Stomach smooth muscle (tissue), 2 donors: ENCODE data around the gene HOXA4.
A peak's percentile ranks its signal among the peaks of the same experiment; 100 is the strongest.

Experiments used
- H3K27ac ChIP-seq: one replicate; pipeline ENCODE4 v1.7.0; 2013; ENCODE audit warnings: mild to moderate bottlenecking, low read length, inconsistent platforms
- H3K27me3 ChIP-seq, 2 donors: one replicate each; pipeline ENCODE4 v1.7.0; 2013; ENCODE audit warnings: low read length in 2 of 2; ENCODE audit not compliant: insufficient read depth in 2 of 2, control insufficient read depth in 1 of 2
- H3K36me3 ChIP-seq, 2 donors: one replicate each; pipeline ENCODE4 v1.7.0; 2013; ENCODE audit warnings: low read length in 2 of 2; ENCODE audit not compliant: control insufficient read depth in 2 of 2, insufficient read depth in 2 of 2
- H3K4me1 ChIP-seq: one replicate; pipeline ENCODE4 v1.7.0; 2013; ENCODE audit warnings: low read length; ENCODE audit not compliant: control insufficient read depth, insufficient read depth
- H3K4me3 ChIP-seq, 2 donors: one replicate each; pipeline ENCODE4 v1.7.0; 2013; ENCODE audit warnings: low read length in 2 of 2
- H3K9ac ChIP-seq, 2 donors: one replicate each; pipeline ENCODE4 v1.7.0; 2013; ENCODE audit warnings: low read length in 2 of 2, mild to moderate bottlenecking in 1 of 2
- H3K9me3 ChIP-seq, 2 donors: one replicate each; pipeline ENCODE4 v1.7.0; 2013; ENCODE audit warnings: low read length in 2 of 2; ENCODE audit not compliant: control insufficient read depth in 2 of 2
- donor health status: healthy.
- donor health status: Pancreatic carcinoma.

Gene HOXA4

DNA sequence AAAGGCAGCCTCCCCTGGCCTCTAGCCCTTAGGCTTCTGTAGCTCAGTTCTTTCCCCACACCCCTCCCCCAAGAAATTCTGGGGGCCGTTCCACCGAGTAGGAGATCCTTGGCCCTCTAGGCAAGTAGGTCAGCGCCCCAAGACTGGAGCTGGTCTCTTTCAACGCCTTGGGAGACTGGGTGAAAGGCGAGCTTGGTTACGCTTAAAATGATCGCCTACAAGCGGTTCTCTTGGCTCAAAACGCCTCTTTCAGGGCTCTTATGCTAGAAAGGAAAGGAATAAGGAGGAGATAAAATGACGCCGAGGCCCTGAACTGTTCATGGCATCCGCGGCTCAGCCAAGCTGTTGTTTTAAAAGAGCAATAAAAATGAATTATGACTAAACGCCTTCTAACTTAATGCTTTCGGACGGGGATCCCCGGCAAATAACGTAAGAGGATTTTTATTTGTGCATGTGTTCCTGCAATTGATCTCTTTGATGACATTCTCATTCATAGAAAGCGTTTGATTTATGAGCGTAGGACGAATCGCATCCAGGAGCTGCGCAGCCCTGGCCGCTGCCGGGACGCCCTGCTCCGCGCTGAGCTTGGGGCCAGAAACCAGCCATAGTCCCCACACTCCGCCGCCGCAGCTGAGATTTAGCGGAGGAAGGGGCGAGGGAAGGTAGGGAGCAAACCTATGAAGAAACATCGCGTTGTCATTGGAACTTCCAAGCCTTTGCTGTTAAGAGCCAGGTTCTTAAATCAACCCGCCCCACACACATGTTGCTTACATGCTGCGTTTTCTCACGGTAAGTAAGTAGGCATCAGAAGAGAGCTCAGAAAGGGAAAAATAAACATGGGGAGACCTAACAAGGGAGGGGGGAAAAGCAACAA lies 31.7 kb downstream of the HOXA4 start:
- peak overlapping the region; percentile 97 for H3K27ac ChIP-seq
- H3K9me3 ChIP-seq: no peaks in the 10 kb centered on the region
- H3K27me3 ChIP-seq: no peaks in the 10 kb centered on the region

DNA sequence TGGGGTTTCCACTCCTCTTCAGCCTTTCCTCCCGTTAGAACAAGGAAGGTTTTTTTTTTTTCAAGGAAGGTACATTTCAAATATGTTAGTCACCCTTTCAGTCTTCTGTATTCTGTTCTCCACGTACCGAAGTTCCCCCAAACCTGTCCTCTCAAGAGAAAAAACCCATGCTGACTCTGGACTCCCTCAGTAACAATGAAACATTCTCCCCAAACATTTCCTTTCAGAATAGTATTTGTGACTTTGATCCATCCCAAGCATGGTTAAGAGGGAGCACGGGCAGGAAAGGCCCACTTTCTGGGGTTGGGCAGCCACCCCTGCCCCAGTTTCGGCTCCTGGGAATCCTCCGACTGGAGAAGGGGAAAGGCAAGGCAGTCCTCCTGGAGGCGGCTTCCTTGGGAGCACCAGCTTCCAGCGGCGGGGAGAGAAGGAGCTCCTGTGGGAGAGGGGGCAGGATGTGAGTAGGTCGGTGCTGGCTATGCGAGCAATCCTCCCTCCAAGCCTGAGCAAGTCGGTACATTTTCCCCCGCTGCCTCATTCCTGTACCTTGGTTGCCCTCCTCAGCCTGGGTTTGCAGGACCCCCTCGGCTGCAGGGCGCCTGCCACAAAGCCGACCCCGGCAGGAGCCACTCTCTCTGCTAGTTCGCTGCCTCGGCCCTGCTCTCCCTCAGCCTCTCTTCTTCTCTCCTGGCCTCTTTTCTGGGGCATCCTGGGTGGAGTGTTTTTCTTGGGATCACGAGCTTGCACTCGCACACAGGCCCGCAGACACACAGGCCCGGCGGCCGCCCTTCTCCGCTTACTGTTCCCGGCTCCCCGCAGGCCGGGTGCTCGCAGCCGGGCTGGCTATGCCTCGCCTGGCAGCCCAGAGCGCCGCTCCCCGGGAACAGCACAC lies 32.6 kb downstream of the HOXA4 start:
- Histone ChIP-seq H3K27ac (peak overlapping the region; percentile 97), H3K9ac (peak overlapping the region; percentile 92 to 94), H3K36me3 (no peaks in the 10 kb centered on the region), H3K4me3 (peak overlapping the region; percentile 96 to 97), H3K4me1 (peaks cover 20% of the 10 kb centered on the region), H3K27me3 (no peaks in the 10 kb centered on the region), H3K9me3 (no peaks in the 10 kb centered on the region)

More for the DNA sequence above, 31.7 kb downstream of the HOXA4 start:
- H3K4me1 ChIP-seq: peaks cover 24% of the 10 kb centered on the region
- H3K36me3 ChIP-seq: no peaks in the 10 kb centered on the region
- peak overlapping the region; percentile 92 to 94 for H3K9ac ChIP-seq
- H3K4me3 ChIP-seq: peak overlapping the region; percentile 96 to 97

DNA sequence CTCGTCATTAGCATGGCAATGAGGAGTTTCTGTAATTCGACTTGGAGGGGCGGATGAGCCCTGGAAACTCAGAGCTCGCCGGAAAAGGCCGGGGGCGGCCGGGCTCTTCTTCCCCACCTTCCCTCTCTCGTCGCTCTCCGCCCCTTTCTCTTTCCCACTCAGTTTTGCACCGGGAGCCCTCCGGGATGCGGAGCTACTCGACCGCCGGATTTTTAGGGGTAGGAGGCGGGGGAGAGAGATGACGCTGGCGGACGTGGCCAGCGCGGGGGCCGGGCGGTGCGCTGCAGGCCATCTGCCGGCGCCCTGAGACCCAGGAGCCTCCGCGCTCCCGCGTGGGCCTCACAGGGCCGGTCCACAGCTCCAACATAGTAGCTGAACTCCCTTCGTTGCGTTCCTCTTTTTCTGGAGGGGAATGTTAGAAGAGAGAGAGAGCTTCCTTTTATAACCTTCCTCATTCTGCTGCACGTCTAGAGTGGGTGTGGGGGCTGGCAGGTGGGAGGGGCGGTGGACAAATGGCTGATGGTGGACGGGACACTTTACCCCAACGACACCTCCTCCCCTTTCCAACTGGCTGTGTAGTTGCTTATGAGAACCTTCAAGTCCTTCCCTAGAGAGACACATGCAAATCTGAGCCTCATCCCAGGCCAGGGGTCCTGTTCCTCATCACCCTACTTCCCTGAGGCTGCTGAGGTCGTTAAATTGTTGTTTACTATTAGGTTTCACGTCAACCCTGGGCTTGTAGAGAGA lies 33.6 kb downstream of the HOXA4 start:
- H3K27ac ChIP-seq: peak overlapping the region; percentile 97
- no peaks in the 10 kb centered on the region for H3K9me3 ChIP-seq
- H3K4me1 ChIP-seq: peaks cover 20% of the 10 kb centered on the region
- H3K4me3 ChIP-seq: peak overlapping the region; percentile 96 to 97
- H3K36me3 ChIP-seq: no peaks in the 10 kb centered on the region
- peak overlapping the region; percentile 92 to 94 for H3K9ac ChIP-seq
- H3K27me3 ChIP-seq: no peaks in the 10 kb centered on the region

DNA sequence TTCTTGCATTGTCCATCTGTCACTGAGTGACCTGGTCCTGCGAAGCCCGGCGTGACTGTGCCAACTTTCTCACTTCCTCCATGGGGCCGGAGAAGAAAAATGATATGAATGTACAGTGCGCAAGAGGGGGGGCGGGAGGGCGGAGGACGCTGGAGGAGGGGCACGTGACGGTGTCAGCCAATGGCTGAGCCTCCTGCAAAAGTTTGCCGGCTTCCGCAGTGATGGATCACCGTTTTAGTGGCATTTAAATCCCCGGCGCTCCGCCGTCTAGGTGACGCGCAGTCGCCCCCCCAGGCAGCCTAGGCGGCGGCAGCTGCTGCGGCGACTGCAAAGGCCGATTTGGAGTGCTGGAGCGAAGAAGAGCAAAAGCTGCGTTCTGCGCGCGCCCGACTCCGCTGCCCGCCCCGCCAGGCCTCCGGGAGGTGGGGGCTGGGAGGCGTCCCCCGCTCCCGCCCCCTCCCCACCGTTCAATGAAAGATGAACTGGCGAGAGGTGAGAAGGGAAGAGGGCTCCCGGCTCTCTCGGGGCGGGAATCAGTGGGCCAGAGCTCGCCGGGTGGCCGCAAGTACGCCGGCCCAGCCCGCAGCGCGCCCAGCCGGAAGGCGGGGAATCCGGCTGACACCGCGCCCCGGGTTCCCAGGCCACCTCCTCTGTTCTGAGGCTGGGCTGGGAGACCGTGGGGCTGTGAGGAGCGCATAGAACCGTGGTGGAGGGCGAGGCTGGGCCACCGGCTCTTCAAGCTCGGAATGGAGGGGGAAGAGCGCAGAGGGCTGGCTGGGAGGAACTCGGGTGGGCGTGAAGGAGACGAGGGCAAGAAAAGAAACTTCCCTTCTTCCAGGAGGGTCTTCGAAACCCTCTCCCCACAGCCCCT lies 34.4 kb downstream of the HOXA4 start, which contains the start of gene HOXA1:
HOXA1 (minus strand) TSS at position 104 of the 871 bp plus-strand sequence; CDS start at position 16, 88 bp downstream.
- Histone ChIP-seq H3K36me3 (no peaks in the 10 kb centered on the region), H3K4me3 (peak within 1 kb of the TSS; percentile 96 to 97), H3K9me3 (no peaks in the 10 kb centered on the region), H3K9ac (peak within 1 kb of the TSS; percentile 92 to 94), H3K4me1 (peaks cover 20% of the 10 kb centered on the region), H3K27me3 (no peaks in the 10 kb centered on the region), H3K27ac (peak within 1 kb of the TSS; percentile 97)

DNA sequence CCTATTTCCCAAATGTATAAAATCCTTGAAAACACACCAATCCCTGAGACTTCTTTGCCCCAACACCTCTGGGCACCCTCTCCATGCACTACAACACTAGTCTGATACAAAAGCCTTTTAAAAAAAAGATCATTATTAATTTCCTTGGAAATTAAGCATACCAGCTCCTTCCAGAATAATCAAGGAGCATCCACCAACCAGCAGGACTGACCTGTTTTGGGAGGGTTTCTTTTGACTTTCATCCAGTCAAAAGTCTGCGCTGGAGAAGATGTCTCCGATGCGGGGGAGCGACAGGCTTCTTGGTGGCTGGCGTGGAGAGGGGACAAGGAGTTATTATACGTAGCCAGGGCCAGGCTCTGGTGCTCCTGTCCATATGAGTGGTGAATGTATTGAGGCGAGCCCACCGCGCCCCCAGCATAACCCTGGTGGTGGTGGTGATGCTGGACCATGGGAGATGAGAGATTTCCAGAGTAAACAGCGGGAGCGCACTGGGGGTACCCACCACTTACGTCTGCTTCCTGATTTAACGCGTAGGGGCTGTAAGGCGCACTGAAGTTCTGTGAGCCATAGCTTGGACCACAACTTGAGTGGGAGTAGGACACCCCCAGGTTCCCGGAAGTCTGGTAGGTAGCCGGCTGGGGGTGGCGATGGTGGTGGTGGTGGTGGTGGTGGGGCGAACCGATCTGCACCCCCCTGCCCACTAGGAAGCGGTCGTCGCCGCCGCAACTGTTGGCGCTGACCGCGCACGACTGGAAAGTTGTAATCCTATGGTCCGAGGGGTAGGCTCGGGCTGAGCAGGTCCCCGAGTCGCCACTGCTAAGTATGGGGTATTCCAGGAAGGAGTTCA lies 35.3 kb downstream of the HOXA4 start:
- peaks cover 16% of the 10 kb centered on the region for H3K4me1 ChIP-seq
- H3K27ac ChIP-seq: peak overlapping the region; percentile 31
- H3K9ac ChIP-seq: peak overlapping the region in 1 of 2 donors; percentile 42
- no peaks in the 10 kb centered on the region for H3K27me3 ChIP-seq
- H3K4me3 ChIP-seq: peak overlapping the region; percentile 96 to 97
- H3K36me3 ChIP-seq: no peaks in the 10 kb centered on the region
- no peaks in the 10 kb centered on the region for H3K9me3 ChIP-seq

DNA sequence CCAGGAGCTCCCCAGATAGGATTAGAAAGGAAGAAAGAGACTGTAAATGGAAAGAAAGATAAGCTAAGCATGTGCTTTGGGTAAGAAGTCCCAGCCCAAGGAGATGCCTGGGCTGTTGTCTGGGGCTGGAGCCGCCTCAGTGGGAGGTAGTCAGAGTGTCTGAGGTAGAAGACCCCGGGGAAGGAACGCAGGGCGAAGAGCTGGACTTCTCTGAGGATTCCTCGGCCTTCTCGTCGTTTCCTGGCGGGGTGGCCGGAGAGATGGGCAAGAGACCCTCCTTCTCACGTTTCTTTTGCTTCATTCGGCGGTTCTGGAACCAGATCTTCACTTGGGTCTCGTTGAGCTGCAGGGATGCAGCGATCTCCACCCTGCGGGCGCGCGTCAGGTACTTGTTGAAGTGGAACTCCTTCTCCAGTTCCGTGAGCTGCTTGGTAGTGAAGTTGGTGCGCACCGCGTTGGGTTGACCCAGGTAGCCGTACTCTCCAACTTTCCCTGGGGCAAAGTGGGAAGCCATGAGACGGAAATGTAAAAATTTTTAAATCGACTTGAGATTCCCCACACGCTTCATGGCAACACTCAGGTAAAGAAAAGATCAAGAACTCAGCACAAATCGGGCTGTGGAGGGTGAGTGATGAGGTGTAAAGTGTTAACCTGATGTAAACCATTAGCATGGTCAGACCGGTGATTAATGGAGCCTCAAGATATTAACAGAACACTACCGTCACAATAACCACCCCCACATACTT lies 36.1 kb downstream of the HOXA4 start:
- Histone ChIP-seq H3K9me3 (no peaks in the 10 kb centered on the region), H3K27ac (peak overlapping the region; percentile 31), H3K4me1 (peaks cover 16% of the 10 kb centered on the region), H3K36me3 (no peaks in the 10 kb centered on the region), H3K4me3 (no peak overlapping the region), H3K27me3 (no peaks in the 10 kb centered on the region), H3K9ac (no peak overlapping the region)

DNA sequence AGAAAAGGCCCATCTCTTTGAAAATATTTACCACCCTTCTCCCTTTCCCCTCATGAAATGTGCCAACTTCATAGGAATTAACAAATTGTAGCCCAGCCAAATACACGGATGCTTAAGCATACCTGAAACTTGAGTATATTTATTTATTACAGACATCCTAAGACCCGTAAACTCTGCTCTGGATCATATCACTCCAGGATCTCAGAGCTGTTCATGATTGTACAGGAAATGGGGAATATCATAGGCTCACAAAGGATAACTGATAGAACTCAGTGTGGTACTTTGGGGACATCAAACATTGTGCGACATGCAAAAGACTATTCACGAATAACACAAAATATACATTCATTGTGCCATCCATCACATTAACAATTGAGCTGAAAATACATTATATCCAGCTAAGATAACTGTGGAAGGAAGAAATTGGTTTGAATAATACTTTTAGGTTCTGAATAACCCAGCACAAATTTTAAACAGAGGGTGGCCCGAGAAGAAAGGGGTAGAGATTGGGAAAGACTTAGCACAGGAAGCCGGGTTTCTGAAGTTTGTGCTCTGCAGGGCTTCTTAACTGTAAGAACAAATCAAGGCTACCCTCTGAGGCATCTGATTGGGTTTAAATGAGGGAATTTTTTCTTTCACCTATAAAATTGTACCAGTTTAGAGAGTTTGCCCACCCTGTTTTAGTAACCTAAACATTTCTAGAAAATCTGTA lies 37.2 kb downstream of the HOXA4 start:
- Histone ChIP-seq H3K27ac (no peak overlapping the region), H3K9ac (no peak overlapping the region), H3K4me3 (no peak overlapping the region), H3K36me3 (no peaks in the 10 kb centered on the region), H3K9me3 (no peaks in the 10 kb centered on the region), H3K27me3 (peaks cover 6 to 9% of the 10 kb centered on the region in 2 donors), H3K4me1 (peaks cover 12% of the 10 kb centered on the region)

DNA sequence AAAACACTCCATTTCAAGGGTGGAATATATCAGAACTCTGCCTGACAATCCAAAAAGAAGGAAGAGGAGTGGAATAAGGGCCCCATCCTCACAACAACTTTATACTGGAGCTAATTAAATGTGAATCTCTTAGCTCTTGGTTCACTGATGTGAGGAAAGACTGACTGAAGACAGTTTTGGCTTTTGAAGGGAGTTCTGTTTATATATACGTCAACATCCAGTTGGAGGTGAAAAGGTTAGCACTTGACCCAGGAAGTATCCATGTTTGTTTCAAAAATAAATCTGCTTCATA lies 37.8 kb downstream of the HOXA4 start:
- peaks cover 10 to 15% of the 10 kb centered on the region in 2 donors for H3K27me3 ChIP-seq
- peaks cover 6% of the 10 kb centered on the region for H3K4me1 ChIP-seq
- no peak overlapping the region for H3K27ac ChIP-seq
- no peak overlapping the region for H3K4me3 ChIP-seq
- no peaks in the 10 kb centered on the region for H3K36me3 ChIP-seq
- H3K9ac ChIP-seq: no peak overlapping the region
- no peaks in the 10 kb centered on the region for H3K9me3 ChIP-seq
